Transverse colon (tissue), 4 donors: ENCODE results near the gene CABP4. TPM values are rescaled to one million over a fixed set of nuclear protein-coding genes. Genes with fewer than 3 reads are reported as not detected.
A peak's percentile ranks its signal among the peaks of the same experiment; 100 is the strongest.

ENCODE experiments used
- DNase-seq: peaks from one replicate; pipeline ENCODE4 v3.0.0-alpha.2; 2019
- H3K27ac ChIP-seq, 4 donors: fragments of 200-600 bp; sonication (generic); 2 replicates each; pipeline ENCODE4 v1.5.1; 2016 to 2018; ENCODE audit warnings: inconsistent platforms in 4 of 4
- H3K27me3 ChIP-seq: fragments of 200-600 bp; sonication (generic); 2 replicates; pipeline ENCODE4 v1.5.1; 2017; ENCODE audit warnings: inconsistent platforms
- H3K36me3 ChIP-seq, 4 donors: fragments of 200-600 bp; sonication (generic); 2 replicates each; pipeline ENCODE4 v1.5.1; 2017 to 2019; ENCODE audit warnings: inconsistent platforms in 4 of 4
- H3K4me1 ChIP-seq, 4 donors: fragments of 200-600 bp; sonication (generic); 2 replicates each; pipeline ENCODE4 v1.5.1; 2017 to 2020; ENCODE audit warnings: inconsistent platforms in 4 of 4
- H3K4me3 ChIP-seq, 4 donors: fragments of 200-600 bp; sonication (generic); 1 replicate in 1 of 4; 2 replicates in 3 of 4; pipeline versions ENCODE4 v1.5.1 to v1.6.1; 2017 to 2019; ENCODE audit warnings: inconsistent platforms in 4 of 4
- H3K9me3 ChIP-seq, 2 donors: fragments of 200-600 bp; sonication (generic); 2 replicates each; pipeline ENCODE4 v1.5.1; 2017 to 2019; ENCODE audit warnings: inconsistent platforms in 2 of 2
- CTCF ChIP-seq, 5 experiments: fragments of 200-600 bp in 3 of 5; fragments of 450-650 bp in 2 of 5; sonication (generic) in 3 of 5; IDR thresholded peaks; 1 replicate in 2 of 5; 2 replicates in 3 of 5; pipeline ENCODE4 v1.5.1; 2016 to 2017; ENCODE audit warnings: antibody characterized with exemption in 5 of 5, inconsistent platforms in 3 of 5, mild to moderate bottlenecking in 2 of 5, moderate library complexity in 1 of 5
- EP300 ChIP-seq: sonication (generic); formaldehyde crosslinking; IDR thresholded peaks from one replicate; pipeline ENCODE4 v1.6.1; 2017; ENCODE audit warnings: antibody characterized with exemption, low read depth
- POLR2A ChIP-seq: fragments of 450-650 bp; IDR thresholded peaks from one replicate; pipeline ENCODE4 v1.6.1; 2016; ENCODE audit warnings: antibody characterized with exemption, mild to moderate bottlenecking, moderate library complexity
- POLR2AphosphoS5 ChIP-seq, 3 donors: sonication (generic); formaldehyde crosslinking; IDR thresholded peaks; one replicate each; pipeline ENCODE4 v1.6.1; 2016; ENCODE audit warnings: antibody characterized with exemption in 3 of 3
- WGBS, 2 donors: methylation state at CpG; one replicate each; pipeline ENCODE4 v1.1.5; 2018; ENCODE audit warnings: low coverage in 1 of 2; 5-methylcytosine and 5-hydroxymethylcytosine counted together
- in situ Hi-C, 4 donors: fragments of 200-750 bp; cut with MboI; loops; one replicate each; pipeline versions ENCODE4 v1.15.0 to v1.15.1; 2017; ENCODE audit warnings: low sequenced_read_pairs in 3 of 4, low pct_ligation_motif_present in 1 of 4, low pct_unique_long_range_greater_than_20kb in 1 of 4
- intact Hi-C: fragments of 100-400 bp; cut with DNase I; formaldehyde crosslinking; loops from one replicate; pipeline ENCODE4 v1.15.1; 2023; ENCODE audit warnings: low total_unique reads
- total RNA-seq, 4 donors: library from RNA; depleted of rRNA; stranded (reverse); fragments of >200 nt; gene quantifications; one replicate each; pipeline ENCODE4 v1.1.0, GENCODE V29; 2016

CABP4 gene
- total RNA-seq, 4 donors from 2014 or later = 1.2 to 2.2 TPM; not detected in 2

- H3K27ac ChIP-seq = no peak overlapping the region
- intact Hi-C loops = no loop called here
These were observed 3.1 kb downstream of the CABP4 start for GRCh38 chr11:67458266-67458665.

DNA sequence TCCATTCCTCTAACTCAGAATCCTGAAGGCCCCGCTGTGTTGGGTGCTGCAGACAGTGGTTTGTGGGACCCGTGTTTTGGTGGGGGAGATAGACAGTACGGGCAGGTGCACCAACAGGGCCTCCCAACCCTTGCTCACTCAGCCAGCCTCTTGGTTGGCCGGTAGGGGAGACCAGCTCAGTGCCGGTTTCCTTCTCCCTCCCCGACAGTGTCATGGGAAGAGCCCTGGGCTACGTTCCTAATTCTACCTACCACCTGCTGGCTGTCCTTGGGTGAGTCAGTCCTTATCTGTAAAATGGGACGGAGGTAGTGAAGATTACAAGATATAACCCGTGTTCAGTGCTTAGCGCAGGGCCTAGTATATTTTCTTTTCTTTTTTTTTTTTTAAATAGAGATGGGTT lies 8.0 kb downstream of the CABP4 start:
- no peak overlapping the region for H3K4me3 ChIP-seq
- H3K27me3 ChIP-seq = no peaks in the 10 kb centered on the region
- no peaks in the 10 kb centered on the region for H3K36me3 ChIP-seq
- intact Hi-C loops (no loop called here), in situ Hi-C loops (no loop called here)
- no peaks in the 10 kb centered on the region for H3K9me3 ChIP-seq
- no peak for TF ChIP-seq POLR2A
- no peak for TF ChIP-seq EP300
- no peak for TF ChIP-seq POLR2AphosphoS5 (IDR thresholded peaks at IDR 0.05)
- H3K4me1 ChIP-seq = peaks cover 22 to 33% (median 27%) of the 10 kb centered on the region in 4 donors
- DNase-seq = no peak
- 83 to 89% methylated on average over 3 to 10 of the region's 10 CpGs for WGBS, 2 donors
- H3K27ac ChIP-seq = peak overlapping the region in 1 of 4 donors; percentile 96

More at GRCh38 chr11:67458266-67458665, 3.1 kb downstream of the CABP4 start:
- Histone ChIP-seq H3K9me3 (no peaks in the 10 kb centered on the region), H3K27me3 (no peaks in the 10 kb centered on the region), H3K36me3 (no peaks in the 10 kb centered on the region), H3K4me1 (no peaks in the 10 kb centered on the region), H3K4me3 (no peak overlapping the region)
- in situ Hi-C loops = no loop called here
- no peak for DNase-seq
- WGBS, 2 donors = 86 to 88% methylated on average over 14 to 19 of the region's 19 CpGs
- TF ChIP-seq EP300 = no peak
- no peak for TF ChIP-seq POLR2A
- TF ChIP-seq POLR2AphosphoS5 (IDR thresholded peaks at IDR 0.05) = no peak
- TF ChIP-seq CTCF (IDR thresholded peaks at IDR 0.05) = no peak

- Histone ChIP-seq H3K27me3 (no peaks in the 10 kb centered on the region), H3K9me3 (no peaks in the 10 kb centered on the region), H3K36me3 (no peaks in the 10 kb centered on the region), H3K27ac (peak overlapping the region; percentile 92 to 96 (median 94)), H3K4me1 (peaks cover 22 to 36% (median 30%) of the 10 kb centered on the region in 4 donors), H3K4me3 (peak overlapping the region; percentile 31 to 58 (median 53))
- peak in 1 of 3 donors; percentile 34 for TF ChIP-seq POLR2AphosphoS5 (IDR thresholded peaks at IDR 0.05)
- no peak for TF ChIP-seq EP300
- peak; percentile 6 for TF ChIP-seq POLR2A
- TF ChIP-seq CTCF (IDR thresholded peaks at IDR 0.05) = no peak
- in situ Hi-C loops (no loop called here), intact Hi-C loops (no loop called here)
- DNase-seq = peak; percentile 69
- 82% methylated on average over 18 of the region's 20 CpGs; no CpG with 5 or more reads in 1 of the 2 donors for WGBS, 2 donors
These were observed 8.7 kb downstream of the CABP4 start for GRCh38 chr11:67463680-67464410.

GRCh38 chr11:67464411-67465188 lies 9.4 kb downstream of the CABP4 start:
- in situ Hi-C loops = no loop called here
- H3K27me3 ChIP-seq = no peaks in the 10 kb centered on the region
- H3K36me3 ChIP-seq = no peaks in the 10 kb centered on the region
- peak overlapping the region; percentile 92 to 96 (median 94) for H3K27ac ChIP-seq
- intact Hi-C loops = no loop called here
- H3K4me3 ChIP-seq = peak overlapping the region; percentile 35 to 58 (median 53)
- 19% methylated on average over 36 of the region's 56 CpGs; no CpG with 5 or more reads in 1 of the 2 donors for WGBS, 2 donors
- no peaks in the 10 kb centered on the region for H3K9me3 ChIP-seq
- DNase-seq = peak; percentile 96
- TF ChIP-seq POLR2AphosphoS5 (IDR thresholded peaks at IDR 0.05) (peak; percentile 89 to 93 (median 90)), CTCF (IDR thresholded peaks at IDR 0.05) (no peak), POLR2A (peak; percentile 92), EP300 (no peak)
- H3K4me1 ChIP-seq = peaks cover 22 to 38% (median 32%) of the 10 kb centered on the region in 4 donors
